GM23338 (cell line): ENCODE data around the gene GAB2. TPM values are rescaled to one million over a fixed set of nuclear protein-coding genes. Genes with fewer than 3 reads are reported as not detected.

Experiments used
- ATAC-seq: fragments of 200-7000 bp; cut with Tn5 transposase; 3 replicates; pipeline ENCODE4 v1.9.1; 2020
- DNase-seq: peaks from one replicate; pipeline ENCODE4 v3.0.0-alpha.2; 2015; ENCODE audit warnings: low spot score
- H2AFZ ChIP-seq: fragments of 200-600 bp; sonication (generic); 2 replicates; pipeline ENCODE4 v1.8.0; 2016; ENCODE audit warnings: antibody characterized with exemption, mild to moderate bottlenecking, moderate library complexity
- H3F3A ChIP-seq: fragments of 200-600 bp; sonication (generic); replicated peaks from 2 replicates; pipeline ENCODE4 v1.8.0; 2017; ENCODE audit warnings: antibody characterized with exemption, mixed run types, low read depth
- H3K27ac ChIP-seq: fragments of 200-600 bp; sonication (generic); 2 replicates; pipeline ENCODE4 v1.6.1; 2016; ENCODE audit warnings: low read depth
- H3K27me3 ChIP-seq: fragments of 200-600 bp; sonication (generic); 2 replicates; pipeline ENCODE4 v1.8.0; 2016; ENCODE audit warnings: mild to moderate bottlenecking, mixed run types, moderate library complexity; ENCODE audit not compliant: insufficient read depth
- H3K36me3 ChIP-seq: fragments of 200-600 bp; sonication (generic); 2 replicates; pipeline ENCODE4 v1.8.0; 2016; ENCODE audit warnings: mild to moderate bottlenecking; ENCODE audit not compliant: insufficient read depth
- H3K4me1 ChIP-seq: fragments of 200-600 bp; sonication (generic); 2 replicates; pipeline ENCODE4 v1.8.0; 2016; ENCODE audit warnings: mild to moderate bottlenecking, moderate library complexity; ENCODE audit not compliant: insufficient read depth
- H3K4me2 ChIP-seq: fragments of 200-600 bp; sonication (generic); 2 replicates; pipeline ENCODE4 v1.7.1; 2017; ENCODE audit warnings: mixed run types
- H3K4me3 ChIP-seq: fragments of 200-600 bp; sonication (generic); 2 replicates; pipeline ENCODE4 v1.6.1; 2016; ENCODE audit warnings: mixed run types
- H3K79me2 ChIP-seq: fragments of 200-600 bp; sonication (generic); replicated peaks from 2 replicates; pipeline ENCODE4 v1.8.0; 2017; ENCODE audit warnings: mild to moderate bottlenecking; ENCODE audit not compliant: insufficient read depth
- H3K9me2 ChIP-seq: fragments of 200-600 bp; sonication (generic); 2 replicates; pipeline ENCODE4 v1.8.0; 2017; ENCODE audit not compliant: insufficient read depth
- H4K20me1 ChIP-seq: fragments of 200-600 bp; sonication (generic); replicated peaks from 2 replicates; pipeline ENCODE4 v1.8.0; 2017; ENCODE audit warnings: mild to moderate bottlenecking; ENCODE audit not compliant: insufficient read depth
- H3K27ac Mint-ChIP-seq: 2 replicates; pipeline ENCODE4 v1.8.0; 2020; ENCODE audit warnings: inconsistent platforms, mild to moderate bottlenecking, moderate library complexity, mixed read lengths
- H3K27me3 Mint-ChIP-seq: 3 replicates; pipeline ENCODE4 v1.8.0; 2022; ENCODE audit warnings: low read depth, mild to moderate bottlenecking, moderate library complexity, mixed read lengths, inconsistent platforms; ENCODE audit not compliant: insufficient read depth, poor library complexity
- H3K36me3 Mint-ChIP-seq: 3 replicates; pipeline ENCODE4 v1.8.0; 2021; ENCODE audit warnings: low read depth, mild to moderate bottlenecking, inconsistent platforms, moderate library complexity, mixed read lengths
- H3K4me1 Mint-ChIP-seq: 3 replicates; pipeline ENCODE4 v1.8.0; 2020; ENCODE audit warnings: mild to moderate bottlenecking, inconsistent platforms, mixed read lengths
- H3K4me3 Mint-ChIP-seq: 3 replicates; pipeline ENCODE4 v1.8.0; 2021; ENCODE audit warnings: moderate library complexity, mild to moderate bottlenecking, inconsistent platforms, mixed read lengths
- H3K9me3 Mint-ChIP-seq: 3 replicates; pipeline ENCODE4 v1.8.0; 2020; ENCODE audit warnings: moderate library complexity, mild to moderate bottlenecking, inconsistent platforms, mixed read lengths
- CREB1 ChIP-seq: fragments of 250-450 bp; sonication (Bioruptor Pico); IDR thresholded peaks from 2 replicates; pipeline ENCODE4 v1.5.0; 2020; ENCODE audit warnings: low read depth, mild to moderate bottlenecking, moderate library complexity
- EZH2 ChIP-seq: fragments of 200-600 bp; sonication (generic); IDR thresholded peaks from one replicate; pipeline ENCODE4 v1.8.0; 2017; ENCODE audit warnings: antibody characterized with exemption, mild to moderate bottlenecking, low read depth; ENCODE audit not compliant: unreplicated experiment
- EZH2phosphoT487 ChIP-seq: fragments of 200-600 bp; sonication (generic); IDR thresholded peaks from one replicate; pipeline ENCODE4 v1.8.1; 2018; ENCODE audit warnings: antibody characterized with exemption; ENCODE audit not compliant: unreplicated experiment
- JUNB ChIP-seq: IDR thresholded peaks from one replicate; pipeline ENCODE4 v1.6.1; 2016; ENCODE audit warnings: antibody characterized with exemption; ENCODE audit not compliant: unreplicated experiment
- POLR2AphosphoS5 ChIP-seq: IDR thresholded peaks from 2 replicates; pipeline ENCODE4 v1.6.1; 2016; ENCODE audit warnings: antibody characterized with exemption, low read depth
- STAT1 ChIP-seq: IDR thresholded peaks from one replicate; pipeline ENCODE4 v1.6.1; 2016; ENCODE audit warnings: antibody characterized with exemption; ENCODE audit not compliant: unreplicated experiment
- ZNF114 ChIP-seq: fragments of 250-450 bp; sonication (Bioruptor Pico); IDR thresholded peaks from 2 replicates; pipeline ENCODE4 v1.5.0; 2020; ENCODE audit warnings: mild to moderate bottlenecking, moderate library complexity
- ZNF331 ChIP-seq: fragments of 250-450 bp; sonication (Bioruptor Pico); IDR thresholded peaks from 2 replicates; pipeline ENCODE4 v1.5.0; 2020; ENCODE audit warnings: low read depth, mild to moderate bottlenecking, moderate library complexity
- polyA plus RNA-seq: library from polyadenylated mRNA; unstranded; fragments of >200 nt; fragmentation: Nextera tagmentation; extraction: Ambion mirVana; gene quantifications from 2 replicates; pipeline ENCODE4 v1.2.1, GENCODE V29; 2016
- total RNA-seq: library from RNA; depleted of rRNA; stranded (reverse); fragments of >200 nt; shearing (Covaris generic); gene quantifications from 2 replicates; pipeline ENCODE4 v1.2.3, GENCODE V29; 2014
- TF ChIP-seq, protein P1 (sequence below): fragments of 250-450 bp; sonication (Bioruptor Pico); IDR thresholded peaks from 2 replicates; pipeline ENCODE4 v1.5.0; 2020; ENCODE audit warnings: mild to moderate bottlenecking, moderate library complexity
- TF ChIP-seq, protein P2 (sequence below): IDR thresholded peaks from 2 replicates; pipeline ENCODE4 v1.6.1; 2016; ENCODE audit warnings: antibody characterized with exemption

Gene GAB2
- total and polyA plus RNA-seq, 2 experiments from 2014 or later = 2.0 to 10.8 TPM

DNA sequence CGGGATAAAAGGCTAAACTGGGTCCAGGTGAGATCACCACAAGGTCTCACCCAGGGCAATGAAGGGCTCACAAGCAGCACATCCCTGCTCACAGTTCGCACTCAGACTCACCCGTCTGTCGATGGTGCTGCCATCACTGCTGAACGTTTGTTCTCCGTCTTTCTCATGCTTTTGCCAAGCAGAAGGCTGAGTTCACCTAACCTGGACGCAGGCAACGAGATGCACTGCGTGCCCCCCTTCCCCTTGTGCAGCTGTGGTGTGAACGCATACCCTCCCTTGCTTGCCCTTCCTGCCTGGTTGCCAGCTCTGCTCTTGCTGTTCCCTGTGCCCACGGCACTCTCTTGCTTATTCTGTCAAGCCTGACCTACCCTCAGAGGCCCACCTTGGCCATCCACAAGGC, 247.2 kb downstream of the GAB2 start:
- Mint-ChIP-seq H3K36me3 (peaks cover 7% of the 10 kb centered on the region; the same call in 1 of the 3 replicates), H3K27me3 (peaks cover 7% of the 10 kb centered on the region), H3K4me1 (no peaks in the 10 kb centered on the region), H3K27ac (no peak overlapping the region), H3K4me3 (no peak overlapping the region), H3K9me3 (no peaks in the 10 kb centered on the region; the same call in 2 of the 3 replicates)
- no peaks in the 10 kb centered on the region for H3K27me3 ChIP-seq
- H3K36me3 ChIP-seq = no peaks in the 10 kb centered on the region
- no peaks in the 10 kb centered on the region for H4K20me1 ChIP-seq
- H3K79me2 ChIP-seq = no peaks in the 10 kb centered on the region
- no peak for DNase-seq
- H3K4me2 ChIP-seq = no peak overlapping the region
- no peak overlapping the region for H3K27ac ChIP-seq
- H3K4me1 ChIP-seq = no peaks in the 10 kb centered on the region
- H2AFZ ChIP-seq = no peak overlapping the region
- TF ChIP-seq ZNF114 (CRISPR knock-in tag) (no peak), JUNB (no peak), STAT1 (no peak), EZH2phosphoT487 (no peak), CREB1 (CRISPR knock-in tag) (no peak), EZH2 (no peak), POLR2AphosphoS5 (no peak), ZNF331 (CRISPR knock-in tag) (no peak)
- TF ChIP-seq, protein P1, sequence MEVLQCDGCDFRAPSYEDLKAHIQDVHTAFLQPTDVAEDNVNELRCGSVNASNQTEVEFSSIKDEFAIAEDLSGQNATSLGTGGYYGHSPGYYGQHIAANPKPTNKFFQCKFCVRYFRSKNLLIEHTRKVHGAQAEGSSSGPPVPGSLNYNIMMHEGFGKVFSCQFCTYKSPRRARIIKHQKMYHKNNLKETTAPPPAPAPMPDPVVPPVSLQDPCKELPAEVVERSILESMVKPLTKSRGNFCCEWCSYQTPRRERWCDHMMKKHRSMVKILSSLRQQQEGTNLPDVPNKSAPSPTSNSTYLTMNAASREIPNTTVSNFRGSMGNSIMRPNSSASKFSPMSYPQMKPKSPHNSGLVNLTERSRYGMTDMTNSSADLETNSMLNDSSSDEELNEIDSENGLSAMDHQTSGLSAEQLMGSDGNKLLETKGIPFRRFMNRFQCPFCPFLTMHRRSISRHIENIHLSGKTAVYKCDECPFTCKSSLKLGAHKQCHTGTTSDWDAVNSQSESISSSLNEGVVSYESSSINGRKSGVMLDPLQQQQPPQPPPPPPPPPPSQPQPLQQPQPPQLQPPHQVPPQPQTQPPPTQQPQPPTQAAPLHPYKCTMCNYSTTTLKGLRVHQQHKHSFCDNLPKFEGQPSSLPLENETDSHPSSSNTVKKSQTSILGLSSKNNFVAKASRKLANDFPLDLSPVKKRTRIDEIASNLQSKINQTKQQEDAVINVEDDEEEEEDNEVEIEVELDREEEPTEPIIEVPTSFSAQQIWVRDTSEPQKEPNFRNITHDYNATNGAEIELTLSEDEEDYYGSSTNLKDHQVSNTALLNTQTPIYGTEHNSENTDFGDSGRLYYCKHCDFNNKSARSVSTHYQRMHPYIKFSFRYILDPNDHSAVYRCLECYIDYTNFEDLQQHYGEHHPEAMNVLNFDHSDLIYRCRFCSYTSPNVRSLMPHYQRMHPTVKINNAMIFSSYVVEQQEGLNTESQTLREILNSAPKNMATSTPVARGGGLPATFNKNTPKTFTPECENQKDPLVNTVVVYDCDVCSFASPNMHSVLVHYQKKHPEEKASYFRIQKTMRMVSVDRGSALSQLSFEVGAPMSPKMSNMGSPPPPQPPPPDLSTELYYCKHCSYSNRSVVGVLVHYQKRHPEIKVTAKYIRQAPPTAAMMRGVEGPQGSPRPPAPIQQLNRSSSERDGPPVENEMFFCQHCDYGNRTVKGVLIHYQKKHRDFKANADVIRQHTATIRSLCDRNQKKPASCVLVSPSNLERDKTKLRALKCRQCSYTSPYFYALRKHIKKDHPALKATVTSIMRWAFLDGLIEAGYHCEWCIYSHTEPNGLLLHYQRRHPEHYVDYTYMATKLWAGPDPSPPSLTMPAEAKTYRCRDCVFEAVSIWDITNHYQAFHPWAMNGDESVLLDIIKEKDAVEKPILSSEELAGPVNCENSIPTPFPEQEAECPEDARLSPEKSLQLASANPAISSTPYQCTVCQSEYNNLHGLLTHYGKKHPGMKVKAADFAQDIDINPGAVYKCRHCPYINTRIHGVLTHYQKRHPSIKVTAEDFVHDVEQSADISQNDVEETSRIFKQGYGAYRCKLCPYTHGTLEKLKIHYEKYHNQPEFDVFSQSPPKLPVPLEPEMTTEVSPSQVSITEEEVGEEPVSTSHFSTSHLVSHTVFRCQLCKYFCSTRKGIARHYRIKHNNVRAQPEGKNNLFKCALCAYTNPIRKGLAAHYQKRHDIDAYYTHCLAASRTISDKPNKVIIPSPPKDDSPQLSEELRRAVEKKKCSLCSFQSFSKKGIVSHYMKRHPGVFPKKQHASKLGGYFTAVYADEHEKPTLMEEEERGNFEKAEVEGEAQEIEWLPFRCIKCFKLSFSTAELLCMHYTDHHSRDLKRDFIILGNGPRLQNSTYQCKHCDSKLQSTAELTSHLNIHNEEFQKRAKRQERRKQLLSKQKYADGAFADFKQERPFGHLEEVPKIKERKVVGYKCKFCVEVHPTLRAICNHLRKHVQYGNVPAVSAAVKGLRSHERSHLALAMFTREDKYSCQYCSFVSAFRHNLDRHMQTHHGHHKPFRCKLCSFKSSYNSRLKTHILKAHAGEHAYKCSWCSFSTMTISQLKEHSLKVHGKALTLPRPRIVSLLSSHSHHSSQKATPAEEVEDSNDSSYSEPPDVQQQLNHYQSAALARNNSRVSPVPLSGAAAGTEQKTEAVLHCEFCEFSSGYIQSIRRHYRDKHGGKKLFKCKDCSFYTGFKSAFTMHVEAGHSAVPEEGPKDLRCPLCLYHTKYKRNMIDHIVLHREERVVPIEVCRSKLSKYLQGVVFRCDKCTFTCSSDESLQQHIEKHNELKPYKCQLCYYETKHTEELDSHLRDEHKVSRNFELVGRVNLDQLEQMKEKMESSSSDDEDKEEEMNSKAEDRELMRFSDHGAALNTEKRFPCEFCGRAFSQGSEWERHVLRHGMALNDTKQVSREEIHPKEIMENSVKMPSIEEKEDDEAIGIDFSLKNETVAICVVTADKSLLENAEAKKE (CRISPR knock-in tag) = no peak
- TF ChIP-seq, protein P2, sequence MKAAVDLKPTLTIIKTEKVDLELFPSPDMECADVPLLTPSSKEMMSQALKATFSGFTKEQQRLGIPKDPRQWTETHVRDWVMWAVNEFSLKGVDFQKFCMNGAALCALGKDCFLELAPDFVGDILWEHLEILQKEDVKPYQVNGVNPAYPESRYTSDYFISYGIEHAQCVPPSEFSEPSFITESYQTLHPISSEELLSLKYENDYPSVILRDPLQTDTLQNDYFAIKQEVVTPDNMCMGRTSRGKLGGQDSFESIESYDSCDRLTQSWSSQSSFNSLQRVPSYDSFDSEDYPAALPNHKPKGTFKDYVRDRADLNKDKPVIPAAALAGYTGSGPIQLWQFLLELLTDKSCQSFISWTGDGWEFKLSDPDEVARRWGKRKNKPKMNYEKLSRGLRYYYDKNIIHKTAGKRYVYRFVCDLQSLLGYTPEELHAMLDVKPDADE = no peak
- no peak for ATAC-seq
- H3K4me3 ChIP-seq = no peak overlapping the region
- no peaks in the 10 kb centered on the region for H3K9me2 ChIP-seq
- H3F3A ChIP-seq = no peaks in the 10 kb centered on the region
